MCF 10A (cell line): ENCODE data around the gene GUCY2D. TPM values are rescaled to one million over a fixed set of nuclear protein-coding genes. Genes with fewer than 3 reads are reported as not detected.
A peak's percentile ranks its signal among the peaks of the same experiment; 100 is the strongest.

ENCODE experiments used
- BruUV-seq: library from RNA; stranded (reverse); fragments of 400-500 nt; replicated peaks from 2 replicates; lab custom pipeline; 2021; lab: Mats Ljungman, UMichigan
- CTCF ChIA-PET: fragments of 300-600 bp; sonication (Branson Sonifier 250); formaldehyde crosslinking; extraction: SDS; loops from one replicate; lab custom pipeline; 2021; ENCODE audit warnings: antibody characterized with exemption, inconsistent platforms; lab: Yijun Ruan, JAX
- POLR2A ChIA-PET: fragments of 300-600, 350-650 bp; sonication (Branson Sonifier 250); formaldehyde crosslinking; extraction: SDS; loops from one replicate; lab custom pipeline; 2020; ENCODE audit warnings: antibody characterized with exemption, inconsistent platforms; lab: Yijun Ruan, JAX
- DNase-seq: peaks from one replicate; pipeline ENCODE4 v3.0.0-alpha.2; 2018; ENCODE audit not compliant: unreplicated experiment
- H3K27ac Mint-ChIP-seq: one replicate; pipeline ENCODE4 v1.8.0; 2022; ENCODE audit warnings: mild to moderate bottlenecking, low read depth, mixed read lengths; ENCODE audit not compliant: unreplicated experiment
- H3K27me3 Mint-ChIP-seq: one replicate; pipeline ENCODE4 v1.8.0; 2022; ENCODE audit warnings: mixed read lengths; ENCODE audit not compliant: insufficient read depth, unreplicated experiment
- H3K36me3 Mint-ChIP-seq: one replicate; pipeline ENCODE4 v1.8.0; 2022; ENCODE audit warnings: mild to moderate bottlenecking, moderate library complexity, mixed read lengths; ENCODE audit not compliant: insufficient read depth, unreplicated experiment
- H3K4me1 Mint-ChIP-seq: one replicate; pipeline ENCODE4 v1.8.0; 2022; ENCODE audit warnings: mixed read lengths; ENCODE audit not compliant: insufficient read depth, unreplicated experiment
- H3K4me3 Mint-ChIP-seq: one replicate; pipeline ENCODE4 v1.8.0; 2022; ENCODE audit warnings: mild to moderate bottlenecking, moderate library complexity, mixed read lengths; ENCODE audit not compliant: unreplicated experiment
- H3K9me3 Mint-ChIP-seq: one replicate; pipeline ENCODE4 v1.8.0; 2022; ENCODE audit warnings: mixed read lengths; ENCODE audit not compliant: unreplicated experiment
- intact Hi-C: fragments of 100-400 bp; cut with micrococcal nuclease; formaldehyde crosslinking; loops from 2 replicates; pipeline ENCODE4 v1.14.1; 2022
- total RNA-seq: library from RNA; stranded (reverse); gene quantifications from 2 replicates; pipeline ENCODE4 v1.2.3, GENCODE V29; 2022
- TF ChIP-seq, protein P1 (sequence below): fragments of 200-600 bp; IDR thresholded peaks from one replicate; pipeline ENCODE4 v1.8.0; 2022; ENCODE audit warnings: antibody characterized with exemption, mild to moderate bottlenecking; ENCODE audit not compliant: unreplicated experiment

GUCY2D gene
- total RNA-seq, 1 experiment from 2014 or later = not detected

DNA sequence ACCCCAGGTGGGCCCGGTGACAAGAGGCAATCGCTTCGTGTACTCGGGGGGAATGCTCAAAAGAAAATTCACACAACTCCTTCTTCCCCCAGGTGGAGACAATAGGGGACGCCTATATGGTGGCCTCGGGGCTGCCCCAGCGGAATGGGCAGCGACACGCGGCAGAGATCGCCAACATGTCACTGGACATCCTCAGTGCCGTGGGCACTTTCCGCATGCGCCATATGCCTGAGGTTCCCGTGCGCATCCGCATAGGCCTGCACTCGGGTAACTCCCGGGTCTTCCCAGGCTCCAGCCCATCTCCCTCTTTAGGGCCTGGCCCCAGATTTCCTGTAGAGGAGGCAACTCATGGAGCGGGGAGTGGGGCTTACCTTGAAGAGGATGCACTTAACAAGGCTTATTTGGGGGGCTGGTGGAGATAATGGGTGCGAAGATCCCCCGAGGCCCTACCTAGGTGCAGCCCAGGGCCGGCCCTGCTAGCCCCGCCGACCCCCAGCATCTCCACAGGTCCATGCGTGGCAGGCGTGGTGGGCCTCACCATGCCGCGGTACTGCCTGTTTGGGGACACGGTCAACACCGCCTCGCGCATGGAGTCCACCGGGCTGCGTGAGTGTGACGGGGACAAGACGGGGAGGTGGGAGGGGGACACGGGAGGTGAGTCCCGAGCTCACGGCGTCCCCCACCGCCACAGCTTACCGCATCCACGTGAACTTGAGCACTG, 13.0 kb downstream of the GUCY2D start:
- BruUV-seq = no TSS peak
- H3K4me1 Mint-ChIP-seq = peaks cover 33% of the 10 kb centered on the region
- no peaks in the 10 kb centered on the region for H3K27me3 Mint-ChIP-seq
- ChIA-PET CTCF (interaction anchor here (0.8 to 11.4 kb wide), 4 partner anchors 25 to 82 kb away, joined by 3 to 167 read pairs (median 44); partner anchors contain the start of gene ALOX15B), POLR2A (interaction anchor here (0.7 to 6.4 kb wide), 3 partner anchors 16 to 27 kb away, joined by 3 to 155 read pairs (median 82); partner anchors contain the start of gene ALOX15B)
- peak overlapping the region; percentile 51 for H3K4me3 Mint-ChIP-seq
- intact Hi-C loops = no loop called here
- H3K9me3 Mint-ChIP-seq = no peaks in the 10 kb centered on the region
- DNase-seq = no peak
- no peak overlapping the region for H3K27ac Mint-ChIP-seq
- peaks cover 7% of the 10 kb centered on the region for H3K36me3 Mint-ChIP-seq
- TF ChIP-seq, protein P1, sequence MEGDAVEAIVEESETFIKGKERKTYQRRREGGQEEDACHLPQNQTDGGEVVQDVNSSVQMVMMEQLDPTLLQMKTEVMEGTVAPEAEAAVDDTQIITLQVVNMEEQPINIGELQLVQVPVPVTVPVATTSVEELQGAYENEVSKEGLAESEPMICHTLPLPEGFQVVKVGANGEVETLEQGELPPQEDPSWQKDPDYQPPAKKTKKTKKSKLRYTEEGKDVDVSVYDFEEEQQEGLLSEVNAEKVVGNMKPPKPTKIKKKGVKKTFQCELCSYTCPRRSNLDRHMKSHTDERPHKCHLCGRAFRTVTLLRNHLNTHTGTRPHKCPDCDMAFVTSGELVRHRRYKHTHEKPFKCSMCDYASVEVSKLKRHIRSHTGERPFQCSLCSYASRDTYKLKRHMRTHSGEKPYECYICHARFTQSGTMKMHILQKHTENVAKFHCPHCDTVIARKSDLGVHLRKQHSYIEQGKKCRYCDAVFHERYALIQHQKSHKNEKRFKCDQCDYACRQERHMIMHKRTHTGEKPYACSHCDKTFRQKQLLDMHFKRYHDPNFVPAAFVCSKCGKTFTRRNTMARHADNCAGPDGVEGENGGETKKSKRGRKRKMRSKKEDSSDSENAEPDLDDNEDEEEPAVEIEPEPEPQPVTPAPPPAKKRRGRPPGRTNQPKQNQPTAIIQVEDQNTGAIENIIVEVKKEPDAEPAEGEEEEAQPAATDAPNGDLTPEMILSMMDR = no peak

DNA sequence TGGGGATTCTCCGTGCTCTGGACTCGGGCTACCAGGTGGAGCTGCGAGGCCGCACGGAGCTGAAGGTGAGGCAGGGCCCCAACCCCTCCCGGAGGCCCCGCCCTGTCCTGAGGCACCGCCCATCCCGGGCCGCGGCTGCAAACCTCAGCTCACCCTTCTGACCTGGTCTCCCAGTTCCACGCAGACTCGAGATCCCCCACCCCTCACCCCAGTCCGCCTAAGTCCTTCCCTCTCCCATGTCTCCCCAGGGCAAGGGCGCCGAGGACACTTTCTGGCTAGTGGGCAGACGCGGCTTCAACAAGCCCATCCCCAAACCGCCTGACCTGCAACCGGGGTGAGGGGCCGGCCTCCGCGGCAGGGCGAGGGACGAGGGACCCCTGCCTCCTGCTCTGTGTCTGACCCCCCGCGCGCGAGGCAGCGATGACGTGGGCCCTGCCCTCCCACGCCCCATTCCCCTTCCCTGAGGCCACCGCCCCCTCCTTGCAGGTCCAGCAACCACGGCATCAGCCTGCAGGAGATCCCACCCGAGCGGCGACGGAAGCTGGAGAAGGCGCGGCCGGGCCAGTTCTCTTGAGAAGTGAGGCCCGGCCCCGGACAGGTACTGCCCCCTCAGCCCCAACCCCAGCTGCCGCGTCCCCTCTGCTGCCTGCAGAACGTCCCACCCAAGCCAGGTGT, 13.7 kb downstream of the GUCY2D start:
- TF ChIP-seq, protein P1 = no peak
- intact Hi-C loops = loop anchor here (1.0 kb wide), 2 partner anchors 25 to 41 kb away; no protein-coding TSS in a partner anchor
- H3K4me1 Mint-ChIP-seq = peaks cover 40% of the 10 kb centered on the region
- POLR2A ChIA-PET = interaction anchor here (0.7 to 6.4 kb wide), 10 partner anchors 14 to 175 kb away, joined by 3 to 155 read pairs (median 4); partner anchors contain the start of genes ALOX15B, CNTROB, RNF227 and TRAPPC1
- CTCF ChIA-PET = interaction anchor here (0.8 to 11.4 kb wide), 7 partner anchors 11 to 285 kb away, joined by 3 to 167 read pairs (median 7); partner anchors contain the start of gene ALOX15B
- H3K9me3 Mint-ChIP-seq = no peaks in the 10 kb centered on the region
- H3K27ac Mint-ChIP-seq = peak overlapping the region; percentile 95
- H3K27me3 Mint-ChIP-seq = no peaks in the 10 kb centered on the region
- BruUV-seq = no TSS peak
- peak overlapping the region; percentile 51 for H3K4me3 Mint-ChIP-seq
- no peak for DNase-seq
- peaks cover 7% of the 10 kb centered on the region for H3K36me3 Mint-ChIP-seq

DNA sequence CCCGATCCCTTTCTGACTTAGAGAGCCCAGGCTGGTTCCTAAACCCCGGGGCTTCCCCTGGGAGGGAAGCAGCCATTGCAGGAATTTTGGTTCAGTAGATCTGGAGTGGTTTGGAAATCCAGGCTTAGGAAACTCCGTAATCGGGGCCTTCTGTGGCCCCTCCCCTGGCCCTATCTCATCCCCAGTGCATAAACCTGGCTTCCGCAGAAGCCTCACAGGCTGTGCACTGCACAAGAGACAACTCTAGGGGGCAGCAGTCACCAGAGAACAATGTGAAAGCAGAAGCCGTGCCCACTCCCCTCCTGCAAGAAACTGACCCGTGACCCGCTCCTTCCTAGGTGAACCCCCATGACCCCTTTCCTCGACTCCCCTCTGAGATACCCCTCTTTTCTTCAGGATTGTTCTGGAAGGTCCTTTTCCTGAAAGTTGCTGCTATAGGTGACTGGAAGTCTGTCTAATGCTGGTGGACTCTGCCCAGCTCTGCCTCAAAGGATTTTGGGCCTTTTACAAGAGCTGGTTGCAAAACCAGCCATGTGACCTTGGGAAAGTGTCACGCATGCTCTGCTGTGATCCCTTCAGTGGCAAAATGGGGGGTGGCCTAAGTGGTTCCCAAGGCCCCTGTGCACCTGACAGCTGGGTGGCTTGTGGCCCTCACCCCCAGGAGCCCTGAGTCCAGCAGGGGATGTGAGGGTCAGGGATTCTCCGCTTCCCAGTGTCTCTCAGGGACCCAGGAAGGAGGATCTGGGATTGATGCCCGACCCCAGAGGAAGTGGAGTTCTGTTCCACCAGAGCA, 14.4 kb downstream of the GUCY2D start:
- peak overlapping the region; percentile 51 for H3K4me3 Mint-ChIP-seq
- peaks cover 44% of the 10 kb centered on the region for H3K4me1 Mint-ChIP-seq
- ChIA-PET CTCF (interaction anchor here (0.7 to 11.4 kb wide), 16 partner anchors 12 to 421 kb away, joined by 3 to 167 read pairs (median 4); partner anchors contain the start of genes ALOX15B, NAA38 and RNF227), POLR2A (interaction anchor here (0.6 to 6.4 kb wide), 22 partner anchors 11 to 1801 kb away, joined by 3 to 155 read pairs (median 4); partner anchors contain the start of genes ALOX15B, ALOXE3, CNTROB and RNF227)
- H3K36me3 Mint-ChIP-seq = peaks cover 7% of the 10 kb centered on the region
- no TSS peak for BruUV-seq
- no peaks in the 10 kb centered on the region for H3K27me3 Mint-ChIP-seq
- DNase-seq = peak; percentile 87
- TF ChIP-seq, protein P1 = peak; percentile 90
- intact Hi-C loops = loop anchor here (1.0 kb wide), 3 partner anchors 24 to 104 kb away; no protein-coding TSS in a partner anchor
- peak overlapping the region; percentile 95 for H3K27ac Mint-ChIP-seq
- H3K9me3 Mint-ChIP-seq = no peaks in the 10 kb centered on the region
